GM12865 (cell line): ENCODE measurements around the gene CIP2A.

Experiments
- DNase-seq: peaks from one replicate; pipeline ENCODE4 v3.0.0; 2010; ENCODE audit warnings: low read depth
- H3K4me3 ChIP-seq: 2 replicates; pipeline ENCODE4 v1.5.1; 2011; ENCODE audit warnings: mild to moderate bottlenecking, low read depth, low read length, control low read depth
- CTCF ChIP-seq: IDR thresholded peaks from 2 replicates; pipeline ENCODE4 v1.5.1; 2011; ENCODE audit warnings: low read length, control low read depth, low read depth, inconsistent platforms; ENCODE audit not compliant: insufficient read depth; ENCODE audit errors: missing control alignments

CIP2A gene

DNA sequence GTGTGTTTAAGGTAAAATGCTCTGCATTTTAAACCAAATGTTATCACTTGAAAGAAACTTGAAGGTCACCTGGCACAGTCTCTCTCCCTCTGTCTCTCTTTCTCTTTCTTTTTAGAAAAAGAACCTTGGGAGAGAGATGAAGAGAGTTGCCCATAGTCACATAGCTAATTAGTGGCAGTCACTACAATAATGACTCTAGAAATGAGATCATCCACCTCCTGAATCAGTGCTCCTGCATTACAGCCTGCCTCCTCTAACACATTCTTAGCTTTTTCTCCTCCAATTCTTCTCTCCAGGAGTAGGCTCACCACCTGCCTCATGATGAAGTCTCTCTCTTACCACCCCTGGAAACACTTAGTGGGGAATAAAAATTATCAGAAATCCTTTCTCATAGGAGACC lies 81.3 kb downstream of the CIP2A start:
- DNase-seq: no peak
- no peak overlapping the region for H3K4me3 ChIP-seq

DNA sequence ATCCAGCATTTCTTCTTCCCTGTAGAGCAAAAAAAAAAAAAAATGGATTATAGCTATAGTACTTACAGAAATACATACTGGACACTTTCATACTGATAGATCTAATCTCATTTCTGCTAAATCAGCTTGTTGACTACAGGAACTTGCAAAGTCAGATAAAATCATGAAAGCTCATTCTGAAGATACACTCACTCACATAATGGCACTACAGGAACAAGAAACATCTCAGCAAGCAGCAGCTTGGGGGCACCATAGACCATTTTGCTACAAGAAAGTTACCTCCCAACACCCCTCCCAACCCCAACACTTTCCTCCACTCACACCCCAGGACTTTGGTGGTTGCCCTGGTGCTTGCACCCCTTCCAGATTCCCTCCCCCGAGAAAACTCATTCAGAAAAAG lies 83.4 kb downstream of the CIP2A start:
- DNase-seq: no peak
- no peak overlapping the region for H3K4me3 ChIP-seq
- no peak for TF ChIP-seq CTCF

More for the DNA sequence above, 81.3 kb downstream of the CIP2A start:
- TF ChIP-seq CTCF: no peak

GRCh38 chr3:108503722-108504121 lies 85.5 kb downstream of the CIP2A start:
- no peak for DNase-seq
- H3K4me3 ChIP-seq: no peak overlapping the region
- no peak for TF ChIP-seq CTCF

GRCh38 chr3:108501535-108501934 lies 87.7 kb downstream of the CIP2A start:
- H3K4me3 ChIP-seq: no peak overlapping the region
- TF ChIP-seq CTCF: no peak
- no peak for DNase-seq

DNA sequence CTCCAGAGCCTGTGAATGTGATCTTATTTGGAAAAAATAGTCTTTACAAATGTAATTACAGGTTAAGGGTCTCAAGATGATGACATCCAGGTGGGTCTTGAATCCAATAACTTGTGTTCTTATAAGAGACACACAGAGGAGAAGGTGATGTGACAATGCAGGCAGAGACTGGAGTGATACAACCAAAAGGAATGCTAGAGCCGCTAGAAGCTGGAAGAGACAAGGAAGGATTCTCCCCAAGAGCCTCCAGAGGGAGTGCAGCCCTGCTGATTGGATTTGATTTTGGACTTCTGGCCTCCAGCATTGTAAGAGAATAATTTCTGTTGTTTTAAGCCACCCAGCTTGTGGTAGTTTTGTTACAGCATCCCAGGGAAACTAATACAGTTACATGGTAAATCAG lies 88.5 kb downstream of the CIP2A start:
- no peak for TF ChIP-seq CTCF
- no peak overlapping the region for H3K4me3 ChIP-seq
- DNase-seq: no peak
